ENCODE data around the gene PRRC2B. TPM values are rescaled to one million over a fixed set of nuclear protein-coding genes. Genes with fewer than 3 reads are reported as not detected.
A peak's percentile ranks its signal among the peaks of the same experiment; 100 is the strongest.

PRRC2B gene
- total RNA-seq, 4 donors from 2014 or later, result 73.7 to 171 (median 98.9) TPM

DNA sequence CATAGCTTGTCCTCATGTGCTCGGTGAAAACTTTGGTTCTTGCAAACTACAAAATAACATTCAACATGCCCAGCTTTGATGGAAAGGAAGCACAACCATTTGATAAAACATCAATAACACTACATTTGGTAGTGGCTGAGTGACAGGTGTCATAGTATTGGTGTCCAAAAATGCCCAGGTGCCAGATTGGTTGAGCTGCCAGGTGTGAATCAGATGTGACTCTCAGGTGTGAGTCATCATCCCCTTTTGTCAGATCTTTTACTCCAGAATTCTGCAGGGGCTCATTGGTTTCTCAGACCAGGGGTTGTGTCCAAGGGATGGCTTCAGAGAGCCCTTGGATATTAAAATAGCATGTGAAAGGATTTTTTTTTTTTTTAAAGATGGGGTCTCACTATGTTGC lies 86.4 kb downstream of the PRRC2B start:
- TF ChIP-seq EP300 (IDR thresholded peaks at IDR 0.05; ENCODE audit: low read depth), result no peak
- TF ChIP-seq, protein P1, sequence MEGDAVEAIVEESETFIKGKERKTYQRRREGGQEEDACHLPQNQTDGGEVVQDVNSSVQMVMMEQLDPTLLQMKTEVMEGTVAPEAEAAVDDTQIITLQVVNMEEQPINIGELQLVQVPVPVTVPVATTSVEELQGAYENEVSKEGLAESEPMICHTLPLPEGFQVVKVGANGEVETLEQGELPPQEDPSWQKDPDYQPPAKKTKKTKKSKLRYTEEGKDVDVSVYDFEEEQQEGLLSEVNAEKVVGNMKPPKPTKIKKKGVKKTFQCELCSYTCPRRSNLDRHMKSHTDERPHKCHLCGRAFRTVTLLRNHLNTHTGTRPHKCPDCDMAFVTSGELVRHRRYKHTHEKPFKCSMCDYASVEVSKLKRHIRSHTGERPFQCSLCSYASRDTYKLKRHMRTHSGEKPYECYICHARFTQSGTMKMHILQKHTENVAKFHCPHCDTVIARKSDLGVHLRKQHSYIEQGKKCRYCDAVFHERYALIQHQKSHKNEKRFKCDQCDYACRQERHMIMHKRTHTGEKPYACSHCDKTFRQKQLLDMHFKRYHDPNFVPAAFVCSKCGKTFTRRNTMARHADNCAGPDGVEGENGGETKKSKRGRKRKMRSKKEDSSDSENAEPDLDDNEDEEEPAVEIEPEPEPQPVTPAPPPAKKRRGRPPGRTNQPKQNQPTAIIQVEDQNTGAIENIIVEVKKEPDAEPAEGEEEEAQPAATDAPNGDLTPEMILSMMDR (IDR thresholded peaks at IDR 0.05), result no peak
- no peak for TF ChIP-seq POLR2AphosphoS5 (IDR thresholded peaks at IDR 0.05)
- TF ChIP-seq POLR2A (IDR thresholded peaks at IDR 0.05), result no peak
- WGBS, 2 donors (ENCODE audit: low coverage in 1 of 2), result 100% methylated on average over 1 of the region's 1 CpG; no CpG with 5 or more reads in 1 of the 2 donors
- peaks cover 0 to 77% (median 25%) of the 10 kb centered on the region in 4 donors for H3K36me3 ChIP-seq
- no peak for DNase-seq
- no peaks in the 10 kb centered on the region for H3K4me1 ChIP-seq
- in situ Hi-C loops (cut with MboI; ENCODE audit: low pct_ligation_motif_present in 1 of 4, low pct_unique_long_range_greater_than_20kb in 1 of 4, low sequenced_read_pairs in 3 of 4), result loop anchor here in 3 of 4 donors (10.0 to 25.0 kb wide), 3 partner anchors 115 to 257 kb away; partner anchors contain the start of gene RAPGEF1 (in 1 of the 3)
- intact Hi-C loops (cut with DNase I; ENCODE audit: low total_unique reads), result no loop called here
- no peak overlapping the region for H3K4me3 ChIP-seq
- no peak overlapping the region for H3K27ac ChIP-seq
- no peaks in the 10 kb centered on the region for H3K9me3 ChIP-seq
- H3K27me3 ChIP-seq, result no peaks in the 10 kb centered on the region

DNA sequence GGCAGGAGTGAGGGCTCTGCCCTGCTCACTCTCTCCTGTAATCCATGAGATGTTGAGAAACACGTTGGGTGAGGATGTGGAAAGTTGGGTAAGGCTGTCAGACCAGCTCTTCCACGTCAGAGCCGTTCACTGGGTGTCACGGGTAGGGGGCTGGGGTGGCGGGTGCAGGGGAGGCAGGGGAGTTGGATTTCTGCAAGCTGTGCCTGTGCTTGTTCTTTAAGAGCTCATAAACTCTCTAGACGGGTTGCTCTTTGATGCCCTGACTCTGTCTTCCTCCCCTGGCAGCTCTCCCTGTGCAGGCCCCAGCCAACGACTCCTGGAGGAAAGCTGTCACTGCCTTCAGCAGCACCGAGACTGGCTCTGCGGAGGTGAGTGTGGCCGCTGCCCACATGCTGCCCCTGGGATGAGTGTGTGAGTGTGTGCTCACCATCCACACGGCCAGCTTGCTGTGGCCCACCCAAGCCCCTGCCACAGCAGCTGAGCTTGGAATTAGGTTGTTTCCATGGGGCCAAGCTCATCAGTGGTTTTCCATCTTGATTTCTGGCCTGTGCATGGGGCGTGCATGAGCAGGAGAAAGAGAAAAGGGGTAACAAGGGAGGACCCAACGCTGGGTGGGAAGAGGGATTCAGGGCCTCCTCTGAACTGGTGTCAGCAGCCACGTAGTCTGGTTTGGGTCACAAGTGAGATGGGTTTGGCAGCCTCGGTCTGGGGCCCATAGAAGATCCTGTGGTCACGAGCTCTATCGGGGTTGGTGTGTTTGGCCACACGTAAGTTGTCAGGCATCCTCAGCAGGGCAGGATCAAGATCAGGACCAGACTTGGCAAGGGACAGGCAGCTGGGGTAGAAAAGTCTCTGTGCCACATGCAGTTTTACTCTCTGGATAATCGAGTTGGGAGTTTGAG lies 87.8 kb downstream of the PRRC2B start:
- Histone ChIP-seq H3K27ac (peak overlapping the region in 2 of 4 donors; percentile 17 to 36), H3K27me3 (no peaks in the 10 kb centered on the region), H3K4me1 (no peaks in the 10 kb centered on the region), H3K9me3 (no peaks in the 10 kb centered on the region), H3K4me3 (no peak overlapping the region), H3K36me3 (peaks cover 0 to 77% (median 25%) of the 10 kb centered on the region in 4 donors)
- no peak for DNase-seq
- in situ Hi-C loops (cut with MboI; ENCODE audit: low pct_ligation_motif_present in 1 of 4, low pct_unique_long_range_greater_than_20kb in 1 of 4, low sequenced_read_pairs in 3 of 4) (loop anchor here in 3 of 4 donors (10.0 to 25.0 kb wide), 3 partner anchors 117 to 256 kb away; partner anchors contain the start of gene RAPGEF1 (in 1 of the 3)), intact Hi-C loops (cut with DNase I; ENCODE audit: low total_unique reads) (no loop called here)
- 80 to 82% methylated on average over 5 to 19 of the region's 19 CpGs for WGBS, 2 donors (ENCODE audit: low coverage in 1 of 2)
- no peak for TF ChIP-seq POLR2AphosphoS5 (IDR thresholded peaks at IDR 0.05)
- no peak for TF ChIP-seq EP300 (IDR thresholded peaks at IDR 0.05; ENCODE audit: low read depth)
- TF ChIP-seq, protein P1 (IDR thresholded peaks at IDR 0.05), result no peak
- TF ChIP-seq POLR2A (IDR thresholded peaks at IDR 0.05), result no peak

DNA sequence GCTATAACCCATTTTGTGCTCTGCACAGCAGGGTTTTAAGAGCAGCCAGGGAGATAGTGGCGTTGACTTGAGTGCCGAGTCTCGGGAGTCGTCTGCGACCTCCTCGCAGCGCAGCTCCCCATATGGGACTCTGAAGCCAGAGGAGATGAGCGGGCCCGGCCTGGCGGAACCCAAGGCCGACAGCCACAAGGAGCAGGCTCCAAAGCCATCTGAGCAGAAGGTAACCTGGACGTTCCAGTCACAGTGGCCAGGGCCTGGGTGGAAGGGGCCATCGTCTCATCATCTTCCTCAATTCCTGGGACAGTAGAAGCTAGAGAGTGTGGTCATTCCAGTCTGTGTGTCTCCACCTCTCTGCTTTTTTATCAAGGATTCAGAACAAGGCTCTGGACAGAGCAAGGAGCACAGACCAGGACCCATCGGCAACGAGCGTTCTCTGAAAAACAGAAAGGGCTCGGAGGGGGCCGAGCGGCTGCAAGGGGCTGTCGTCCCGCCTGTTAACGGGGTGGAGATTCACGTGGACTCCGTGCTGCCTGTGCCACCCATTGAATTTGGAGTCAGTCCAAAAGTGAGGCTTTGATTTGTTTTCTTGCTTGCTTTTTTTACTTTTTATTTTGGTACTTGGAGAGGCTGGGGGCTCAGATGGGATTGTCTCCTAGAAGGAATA lies 88.6 kb downstream of the PRRC2B start:
- H3K27ac ChIP-seq, result peak overlapping the region in 2 of 4 donors; percentile 31 to 44
- TF ChIP-seq POLR2A (IDR thresholded peaks at IDR 0.05), result no peak
- TF ChIP-seq, protein P1 (IDR thresholded peaks at IDR 0.05), result no peak
- no peaks in the 10 kb centered on the region for H3K4me1 ChIP-seq
- H3K27me3 ChIP-seq, result no peaks in the 10 kb centered on the region
- no peaks in the 10 kb centered on the region for H3K9me3 ChIP-seq
- WGBS, 2 donors (ENCODE audit: low coverage in 1 of 2), result 91 to 100% methylated on average over 1 to 24 of the region's 24 CpGs
- in situ Hi-C loops (cut with MboI; ENCODE audit: low pct_ligation_motif_present in 1 of 4, low pct_unique_long_range_greater_than_20kb in 1 of 4, low sequenced_read_pairs in 3 of 4) (loop anchor here in 3 of 4 donors (10.0 to 25.0 kb wide), 3 partner anchors 118 to 255 kb away; partner anchors contain the start of gene RAPGEF1 (in 1 of the 3)), intact Hi-C loops (cut with DNase I; ENCODE audit: low total_unique reads) (no loop called here)
- peaks cover 0 to 78% (median 27%) of the 10 kb centered on the region in 4 donors for H3K36me3 ChIP-seq
- DNase-seq, result no peak
- H3K4me3 ChIP-seq, result no peak overlapping the region

All from transverse colon (tissue), 4 donors.